Transverse colon (tissue), 4 donors: Measurements from ENCODE around the gene SETD5. TPM values are rescaled to one million over a fixed set of nuclear protein-coding genes. Genes with fewer than 3 reads are reported as not detected.

Source experiments
- DNase-seq: peaks from one replicate; pipeline ENCODE4 v3.0.0-alpha.2; 2019
- H3K27ac ChIP-seq, 4 donors: fragments of 200-600 bp; sonication (generic); 2 replicates each; pipeline ENCODE4 v1.5.1; 2016 to 2018; ENCODE audit warnings: inconsistent platforms in 4 of 4
- H3K27me3 ChIP-seq: fragments of 200-600 bp; sonication (generic); 2 replicates; pipeline ENCODE4 v1.5.1; 2017; ENCODE audit warnings: inconsistent platforms
- H3K36me3 ChIP-seq, 4 donors: fragments of 200-600 bp; sonication (generic); 2 replicates each; pipeline ENCODE4 v1.5.1; 2017 to 2019; ENCODE audit warnings: inconsistent platforms in 4 of 4
- H3K4me1 ChIP-seq, 4 donors: fragments of 200-600 bp; sonication (generic); 2 replicates each; pipeline ENCODE4 v1.5.1; 2017 to 2020; ENCODE audit warnings: inconsistent platforms in 4 of 4
- H3K4me3 ChIP-seq, 4 donors: fragments of 200-600 bp; sonication (generic); 1 replicate in 1 of 4; 2 replicates in 3 of 4; pipeline versions ENCODE4 v1.5.1 to v1.6.1; 2017 to 2019; ENCODE audit warnings: inconsistent platforms in 4 of 4
- H3K9me3 ChIP-seq, 2 donors: fragments of 200-600 bp; sonication (generic); 2 replicates each; pipeline ENCODE4 v1.5.1; 2017 to 2019; ENCODE audit warnings: inconsistent platforms in 2 of 2
- CTCF ChIP-seq, 5 experiments: fragments of 200-600 bp in 3 of 5; fragments of 450-650 bp in 2 of 5; sonication (generic) in 3 of 5; IDR thresholded peaks; 1 replicate in 2 of 5; 2 replicates in 3 of 5; pipeline ENCODE4 v1.5.1; 2016 to 2017; ENCODE audit warnings: antibody characterized with exemption in 5 of 5, inconsistent platforms in 3 of 5, mild to moderate bottlenecking in 2 of 5, moderate library complexity in 1 of 5
- EP300 ChIP-seq: sonication (generic); formaldehyde crosslinking; IDR thresholded peaks from one replicate; pipeline ENCODE4 v1.6.1; 2017; ENCODE audit warnings: antibody characterized with exemption, low read depth
- POLR2A ChIP-seq: fragments of 450-650 bp; IDR thresholded peaks from one replicate; pipeline ENCODE4 v1.6.1; 2016; ENCODE audit warnings: antibody characterized with exemption, mild to moderate bottlenecking, moderate library complexity
- POLR2AphosphoS5 ChIP-seq, 3 donors: sonication (generic); formaldehyde crosslinking; IDR thresholded peaks; one replicate each; pipeline ENCODE4 v1.6.1; 2016; ENCODE audit warnings: antibody characterized with exemption in 3 of 3
- WGBS, 2 donors: methylation state at CpG; one replicate each; pipeline ENCODE4 v1.1.5; 2018; ENCODE audit warnings: low coverage in 1 of 2; 5-methylcytosine and 5-hydroxymethylcytosine counted together
- in situ Hi-C, 4 donors: fragments of 200-750 bp; cut with MboI; loops; one replicate each; pipeline versions ENCODE4 v1.15.0 to v1.15.1; 2017; ENCODE audit warnings: low sequenced_read_pairs in 3 of 4, low pct_ligation_motif_present in 1 of 4, low pct_unique_long_range_greater_than_20kb in 1 of 4
- intact Hi-C: fragments of 100-400 bp; cut with DNase I; formaldehyde crosslinking; loops from one replicate; pipeline ENCODE4 v1.15.1; 2023; ENCODE audit warnings: low total_unique reads
- total RNA-seq, 4 donors: library from RNA; depleted of rRNA; stranded (reverse); fragments of >200 nt; gene quantifications; one replicate each; pipeline ENCODE4 v1.1.0, GENCODE V29; 2016

The SETD5 gene
- total RNA-seq, 4 donors from 2014 or later = 70.6 to 161 (median 129) TPM

GRCh38 chr3:9514956-9515355 lies 117.5 kb downstream of the SETD5 start:
- H3K27ac ChIP-seq = no peak overlapping the region
- WGBS, 2 donors = 56% methylated on average over 2 of the region's 2 CpGs; no CpG with 5 or more reads in 1 of the 2 donors
- H3K4me1 ChIP-seq = no peaks in the 10 kb centered on the region
- no peak for DNase-seq
- no peak for TF ChIP-seq POLR2AphosphoS5 (IDR thresholded peaks at IDR 0.05)
- TF ChIP-seq EP300 = no peak
- TF ChIP-seq POLR2A = no peak
- TF ChIP-seq CTCF (IDR thresholded peaks at IDR 0.05) = no peak
- no peak overlapping the region for H3K4me3 ChIP-seq
- in situ Hi-C loops = no loop called here
- no peaks in the 10 kb centered on the region for H3K9me3 ChIP-seq
- peaks cover 8% of the 10 kb centered on the region for H3K27me3 ChIP-seq
- intact Hi-C loops = no loop called here
- H3K36me3 ChIP-seq = no peaks in the 10 kb centered on the region

GRCh38 chr3:9525078-9525477 lies 127.7 kb downstream of the SETD5 start:
- no peaks in the 10 kb centered on the region for H3K4me1 ChIP-seq
- no peaks in the 10 kb centered on the region for H3K9me3 ChIP-seq
- TF ChIP-seq POLR2A = no peak
- TF ChIP-seq POLR2AphosphoS5 (IDR thresholded peaks at IDR 0.05) = no peak
- no peak for TF ChIP-seq EP300
- no peak for TF ChIP-seq CTCF (IDR thresholded peaks at IDR 0.05)
- intact Hi-C loops (no loop called here), in situ Hi-C loops (no loop called here)
- 76 to 82% methylated on average over 2 of the region's 2 CpGs for WGBS, 2 donors
- no peak overlapping the region for H3K27ac ChIP-seq
- H3K36me3 ChIP-seq = no peaks in the 10 kb centered on the region
- no peak for DNase-seq
- no peaks in the 10 kb centered on the region for H3K27me3 ChIP-seq
- no peak overlapping the region for H3K4me3 ChIP-seq

Other genes starting within 250 kb of the SETD5 start
- gene SRGAP3, start 148.0 kb upstream of the SETD5 start, total RNA-seq = 10 to 100 TPM in 3 of 4 donors, 1 to 10 TPM in 1; 7.5 to 33.8 (median 16.0) TPM
- gene THUMPD3, start 34.6 kb upstream of the SETD5 start, total RNA-seq = 10 to 100 TPM in 3 of 4 donors, 1 to 10 TPM in 1; 5.4 to 26.9 (median 19.4) TPM
- under 1 TPM in 2 of 4 donors, not detected in 2; 0.14 to 0.32 TPM for gene LHFPL4, start 156.2 kb downstream of the SETD5 start, total RNA-seq